Kidney (tissue), 14 donors: ENCODE results near the gene ZBTB6. TPM values are rescaled to one million over a fixed set of nuclear protein-coding genes. Genes with fewer than 3 reads are reported as not detected.
A peak's percentile ranks its signal among the peaks of the same experiment; 100 is the strongest.

Experiments used
- DNase-seq, 5 donors: peaks; one replicate each; pipeline ENCODE4 v3.0.0-alpha.2; 2013 to 2020
- FAIRE-seq: peaks from 2 replicates; lab custom pipeline; 2012; peaks lifted over from hg19 to GRCh38; lab: Jason Lieb, UNC
- H3K27ac ChIP-seq, 2 donors: one replicate each; pipeline ENCODE4 v1.7.0; 2013; ENCODE audit warnings: low read depth in 2 of 2, low read length in 2 of 2, inconsistent platforms in 1 of 2
- H3K27me3 ChIP-seq: one replicate; pipeline ENCODE4 v1.7.1; 2013; ENCODE audit warnings: low read length, inconsistent platforms; ENCODE audit not compliant: control insufficient read depth, insufficient read depth
- H3K36me3 ChIP-seq, 3 donors: one replicate each; pipeline versions ENCODE4 v1.7.0 to v1.7.1; 2013; ENCODE audit warnings: low read length in 3 of 3, control low read depth in 1 of 3, inconsistent platforms in 1 of 3; ENCODE audit not compliant: insufficient read depth in 3 of 3, control insufficient read depth in 2 of 3
- H3K4me1 ChIP-seq, 3 donors: one replicate each; pipeline versions ENCODE4 v1.7.0 to v1.7.1; 2013; ENCODE audit warnings: low read length in 3 of 3, inconsistent platforms in 1 of 3, low read depth in 1 of 3; ENCODE audit not compliant: control insufficient read depth in 2 of 3, insufficient read depth in 2 of 3
- H3K4me3 ChIP-seq, 3 donors: one replicate each; pipeline versions ENCODE4 v1.7.0 to v1.8.1; 2013; ENCODE audit warnings: low read length in 3 of 3, control low read depth in 1 of 3, inconsistent platforms in 1 of 3
- H3K9ac ChIP-seq, 3 donors: one replicate each; pipeline versions ENCODE4 v1.7.0 to v1.7.1; 2013; ENCODE audit warnings: low read length in 3 of 3, control low read depth in 1 of 3, inconsistent platforms in 1 of 3
- H3K9me3 ChIP-seq, 3 donors: one replicate each; pipeline versions ENCODE4 v1.7.0 to v1.7.1; 2013; ENCODE audit warnings: low read length in 3 of 3, control low read depth in 1 of 3, inconsistent platforms in 1 of 3; ENCODE audit not compliant: control insufficient read depth in 2 of 3, insufficient read depth in 1 of 3
- intact Hi-C: fragments of 100-400 bp; cut with DNase I; formaldehyde crosslinking; loops from one replicate; pipeline ENCODE4 v1.11.1; 2022
- polyA plus RNA-seq: library from polyadenylated mRNA; stranded (reverse); fragments of 350-450 nt; fragmentation: Illumina TruSeq; extraction: RNeasy Lipid Tissue Mini Kit (QIAGEN cat#74804); gene quantifications from one replicate; pipeline ENCODE4 v1.2.3, GENCODE V29; 2014; ENCODE audit warnings: low read depth, low replicate concordance; ENCODE audit not compliant: insufficient read depth
- total RNA-seq: library from RNA; stranded (reverse); fragmentation: NEBNext Ultra II Directional; extraction: Animal tissue kit (Norgen Biotek cat#: 25700); gene quantifications from one replicate; pipeline ENCODE4 v1.2.1, GENCODE V29; 2021
- TF ChIP-seq, protein P1 (sequence below): IDR thresholded peaks from 3 replicates; pipeline ENCODE4 v1.5.1; 2012; ENCODE audit warnings: mild to moderate bottlenecking, moderate library complexity, borderline replicate concordance; ENCODE audit not compliant: insufficient read depth; ENCODE audit errors: extremely low read depth
- donor health status: control.
- donor health status: control.
- donor health status: control.
- donor health status: control.
- donor health status: control.
- donor health status: DM: yes; HTN: yes; CAD: no.
- donor health status: Normal renal cell carcinoma (clear cell type).

Gene ZBTB6
- total and polyA plus RNA-seq, 2 donors from 2014 or later: 2.0 to 9.8 TPM

DNA sequence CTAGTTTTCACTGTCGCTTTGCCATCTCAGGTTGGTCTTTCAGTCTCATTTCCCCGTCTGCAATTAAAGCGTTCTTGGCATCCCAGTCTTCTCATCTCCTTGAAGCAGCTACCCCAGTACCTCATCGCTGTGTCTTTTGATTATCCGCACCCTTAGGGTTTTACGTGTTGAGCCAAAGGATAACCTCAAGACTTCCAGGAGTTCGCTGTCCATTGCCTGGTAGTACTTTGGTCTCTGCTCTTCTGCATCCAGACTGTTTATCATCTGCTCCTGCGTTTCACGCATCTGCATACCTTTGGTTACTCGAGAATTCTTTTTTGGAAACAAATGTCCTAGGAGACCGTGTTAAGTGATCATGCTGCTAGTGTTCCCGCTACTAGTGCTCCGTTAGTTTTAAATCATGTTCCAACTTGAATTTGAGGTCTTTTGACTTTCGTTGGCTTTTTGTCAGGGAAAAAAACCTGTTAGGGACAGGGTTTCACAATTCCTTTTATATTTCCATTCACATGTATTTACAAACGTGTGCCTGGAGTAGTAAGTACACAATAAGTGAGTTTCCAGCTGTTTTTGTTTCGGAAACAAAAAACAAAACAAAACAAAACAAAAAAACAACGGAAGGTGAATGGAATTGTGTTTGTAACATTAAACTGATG lies 28.6 kb upstream of the ZBTB6 start:
- H3K27me3 ChIP-seq: no peaks in the 10 kb centered on the region
- DNase-seq (peak in 1 of 5 donors; percentile 48), FAIRE-seq (no peak)
- H3K4me3 ChIP-seq: peak overlapping the region; percentile 67 to 95 (median 76)
- peak overlapping the region; percentile 31 to 84 (median 44) for H3K9ac ChIP-seq
- H3K9me3 ChIP-seq: no peaks in the 10 kb centered on the region
- peak overlapping the region; percentile 81 to 94 for H3K27ac ChIP-seq
- H3K4me1 ChIP-seq: peaks cover 0 to 14% (median 6%) of the 10 kb centered on the region in 3 donors
- TF ChIP-seq, protein P1, sequence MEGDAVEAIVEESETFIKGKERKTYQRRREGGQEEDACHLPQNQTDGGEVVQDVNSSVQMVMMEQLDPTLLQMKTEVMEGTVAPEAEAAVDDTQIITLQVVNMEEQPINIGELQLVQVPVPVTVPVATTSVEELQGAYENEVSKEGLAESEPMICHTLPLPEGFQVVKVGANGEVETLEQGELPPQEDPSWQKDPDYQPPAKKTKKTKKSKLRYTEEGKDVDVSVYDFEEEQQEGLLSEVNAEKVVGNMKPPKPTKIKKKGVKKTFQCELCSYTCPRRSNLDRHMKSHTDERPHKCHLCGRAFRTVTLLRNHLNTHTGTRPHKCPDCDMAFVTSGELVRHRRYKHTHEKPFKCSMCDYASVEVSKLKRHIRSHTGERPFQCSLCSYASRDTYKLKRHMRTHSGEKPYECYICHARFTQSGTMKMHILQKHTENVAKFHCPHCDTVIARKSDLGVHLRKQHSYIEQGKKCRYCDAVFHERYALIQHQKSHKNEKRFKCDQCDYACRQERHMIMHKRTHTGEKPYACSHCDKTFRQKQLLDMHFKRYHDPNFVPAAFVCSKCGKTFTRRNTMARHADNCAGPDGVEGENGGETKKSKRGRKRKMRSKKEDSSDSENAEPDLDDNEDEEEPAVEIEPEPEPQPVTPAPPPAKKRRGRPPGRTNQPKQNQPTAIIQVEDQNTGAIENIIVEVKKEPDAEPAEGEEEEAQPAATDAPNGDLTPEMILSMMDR: no peak
- peaks cover 0 to 5% (median under 1%) of the 10 kb centered on the region in 3 donors for H3K36me3 ChIP-seq
- intact Hi-C loops: no loop called here

DNA sequence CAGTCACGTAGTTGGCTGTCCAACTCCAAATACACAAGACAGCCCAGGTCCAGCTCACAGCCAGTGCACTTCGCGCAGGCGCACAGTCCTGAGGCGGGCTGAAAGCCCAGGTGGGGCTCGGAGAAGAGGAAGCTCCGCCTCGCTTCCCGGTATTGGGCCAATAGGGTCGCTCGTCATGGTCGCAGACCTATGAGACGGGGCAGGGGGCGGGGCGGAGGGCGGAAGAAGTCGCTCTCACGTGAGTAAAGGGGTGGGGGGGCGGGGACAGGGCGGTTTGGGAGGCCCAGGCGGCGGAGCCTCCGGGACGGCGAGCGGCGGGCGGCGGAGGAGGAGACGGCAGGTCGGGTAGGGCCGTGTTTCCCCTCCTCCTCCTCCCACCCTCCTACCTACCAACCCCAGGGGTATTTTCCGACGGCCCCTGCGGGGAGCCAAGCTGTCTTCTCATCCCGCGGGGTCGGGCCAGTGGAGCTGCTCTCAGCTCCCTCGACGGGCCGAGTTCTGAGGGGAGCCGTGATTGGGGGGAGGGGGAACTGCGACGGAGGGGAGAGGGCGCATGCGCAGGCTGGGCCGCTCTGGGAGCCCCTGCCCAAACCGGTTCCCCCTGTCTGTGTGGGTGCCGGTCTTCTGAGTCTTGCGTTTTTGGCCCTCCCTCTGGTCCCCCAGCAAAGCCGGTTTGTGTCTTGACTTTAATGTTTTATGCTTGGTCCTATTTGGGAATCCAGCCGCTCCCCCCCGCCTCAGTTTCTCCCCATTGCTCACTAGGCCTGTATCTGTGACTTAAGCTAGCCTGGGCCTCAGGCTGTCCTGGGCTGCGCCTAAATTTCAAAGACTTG lies 27.8 kb upstream of the ZBTB6 start, which contains the start of gene RABGAP1:
RABGAP1 (plus strand) TSS at position 272 of the 833 bp plus-strand sequence. CDS start 16,040 bp downstream, outside the sequence.
- Histone ChIP-seq H3K36me3 (peaks cover 4 to 11% (median 4%) of the 10 kb centered on the region in 3 donors), H3K9me3 (no peaks in the 10 kb centered on the region), H3K4me1 (peaks cover 0 to 14% (median 6%) of the 10 kb centered on the region in 3 donors), H3K9ac (peak within 1 kb of the TSS; percentile 31 to 84 (median 59)), H3K4me3 (peak within 1 kb of the TSS; percentile 67 to 95 (median 76)), H3K27me3 (no peaks in the 10 kb centered on the region), H3K27ac (peak within 1 kb of the TSS; percentile 81 to 94)
- peak; percentile 99 to 100 (median 99) for DNase-seq
- FAIRE-seq: no peak
- intact Hi-C loops: no loop called here
- TF ChIP-seq, protein P1: no peak

DNA sequence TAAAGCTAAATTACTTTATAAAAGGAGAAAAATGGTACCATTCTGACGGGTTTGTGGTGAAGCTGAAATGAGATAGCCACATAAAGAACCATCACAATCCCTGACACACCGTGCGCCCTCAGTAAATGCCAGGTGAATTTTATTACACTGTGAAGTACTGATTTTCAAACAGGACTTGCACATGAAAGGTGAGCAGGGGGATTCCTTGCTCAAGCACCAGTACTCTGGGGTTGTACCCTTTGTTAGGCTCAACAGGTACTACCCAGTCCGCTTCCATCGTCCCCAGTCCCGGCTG lies 27.3 kb upstream of the ZBTB6 start:
- peaks cover 4 to 11% (median 4%) of the 10 kb centered on the region in 3 donors for H3K36me3 ChIP-seq
- peak overlapping the region; percentile 53 to 57 for H3K27ac ChIP-seq
- FAIRE-seq (no peak), DNase-seq (no peak)
- TF ChIP-seq, protein P1: no peak
- H3K9me3 ChIP-seq: no peaks in the 10 kb centered on the region
- peak overlapping the region; percentile 21 to 75 (median 59) for H3K9ac ChIP-seq
- H3K4me1 ChIP-seq: peaks cover 0 to 12% (median 4%) of the 10 kb centered on the region in 3 donors
- no peaks in the 10 kb centered on the region for H3K27me3 ChIP-seq
- intact Hi-C loops: no loop called here
- H3K4me3 ChIP-seq: peak overlapping the region; percentile 40 to 88 (median 73)
